K562 (cell line): ENCODE data around the gene ACSL6.

Source experiments
- CBX5 ChIP-seq: IDR thresholded peaks from 2 replicates; pipeline ENCODE4 v1.6.1; 2014; ENCODE audit warnings: low read depth, borderline replicate concordance
- CHCHD3 ChIP-seq: fragments of 250-450 bp; sonication (Bioruptor Pico); IDR thresholded peaks from 2 replicates; pipeline ENCODE4 v2.1.2; 2022; ENCODE audit warnings: mild to moderate bottlenecking
- CTCF ChIP-seq, 3 experiments: IDR thresholded peaks in 2 of 3; conservative IDR thresholded peaks in 1 of 3; 2 replicates each; pipeline ENCODE4 v1.5.1; 2011 to 2012; ENCODE audit warnings: low read length in 3 of 3, mild to moderate bottlenecking in 3 of 3, control low read depth in 2 of 3, improper control_type of control experiment in 1 of 3, inconsistent platforms in 1 of 3, low read depth in 1 of 3, mixed read lengths in 1 of 3, moderate library complexity in 1 of 3; ENCODE audit not compliant: insufficient read depth in 2 of 3
- FOXK2 ChIP-seq, 2 experiments: fragments of 450-650 bp; IDR thresholded peaks in 1 of 2; conservative IDR thresholded peaks in 1 of 2; 2 replicates each; pipeline ENCODE4 v1.6.1; 2016; ENCODE audit warnings: low read depth in 2 of 2, mild to moderate bottlenecking in 1 of 2
- HDGF ChIP-seq: fragments of 450-650 bp; IDR thresholded peaks from 2 replicates; pipeline ENCODE4 v1.6.1; 2016
- ZNF282 ChIP-seq: sonication (generic); formaldehyde crosslinking; IDR thresholded peaks from 2 replicates; pipeline ENCODE4 v1.8.1; 2023; ENCODE audit warnings: missing genetic modification reagents
- ZNF561 ChIP-seq: fragments of 450-650 bp; formaldehyde crosslinking; conservative IDR thresholded peaks from 2 replicates; pipeline ENCODE4 v1.4.0; 2020; ENCODE audit warnings: mild to moderate bottlenecking, moderate library complexity

GRCh38 chr5:132021654-132022053 is 10.2 kb upstream of the ACSL6 start:
- TF ChIP-seq HDGF (no peak), CBX5 (no peak), FOXK2 (conservative IDR thresholded peaks at IDR 0.05 in 1 of 2, IDR thresholded peaks at IDR 0.05 in 1 of 2; ENCODE audit: low read depth in 2 of 2) (no peak), ZNF561 (CRISPR knock-in tag) (no peak), CHCHD3 (CRISPR knock-in tag) (no peak), CTCF (IDR thresholded peaks at IDR 0.05 in 2 of 3, conservative IDR thresholded peaks at IDR 0.05 in 1 of 3; ENCODE audit: insufficient read depth in 2 of 3, low read depth in 1 of 3, low read length in 3 of 3) (no peak), ZNF282 (CRISPR knock-in tag) (no peak)
